OCI-LY3 (cell line): Measurements from ENCODE around the gene EFCAB10.
A peak's percentile ranks its signal among the peaks of the same experiment; 100 is the strongest.

ENCODE experiments used
- H2AFZ ChIP-seq: fragments of 200-600, 300-600 bp; shearing (Covaris generic); 2 replicates; pipeline ENCODE4 v1.6.0; 2014; ENCODE audit warnings: antibody characterized with exemption, low read depth, low read length
- H3K27ac ChIP-seq: fragments of 200-600, 300-600 bp; sonication (generic); 2 replicates; pipeline ENCODE4 v1.5.1; 2014; ENCODE audit warnings: mild to moderate bottlenecking, low read length, moderate library complexity, mixed read lengths
- H3K27me3 ChIP-seq: fragments of 200-600, 300-600 bp; sonication (generic); 2 replicates; pipeline ENCODE4 v1.6.1; 2014; ENCODE audit warnings: low read depth, low read length, mixed read lengths
- H3K36me3 ChIP-seq: fragments of 200-600, 300-600 bp; sonication (generic); replicated peaks from 2 replicates; pipeline ENCODE3; 2014; ENCODE audit warnings: low read depth, low read length, mixed read lengths
- H3K4me1 ChIP-seq: fragments of 300-600, 200-600 bp; sonication (generic); 2 replicates; pipeline ENCODE4 v1.6.1; 2014; ENCODE audit warnings: low read length, mixed read lengths
- H3K4me2 ChIP-seq: fragments of 200-600, 300-600 bp; sonication (generic); 2 replicates; pipeline ENCODE4 v1.6.1; 2014; ENCODE audit warnings: low read length, mixed read lengths
- H3K4me3 ChIP-seq: fragments of 300-600, 200-600 bp; sonication (generic); 2 replicates; pipeline ENCODE4 v1.5.1; 2014; ENCODE audit warnings: antibody characterized with exemption, mild to moderate bottlenecking, low read length, moderate library complexity
- H3K79me2 ChIP-seq: fragments of 300-600, 200-600 bp; shearing (Covaris generic); 2 replicates; pipeline ENCODE4 v1.6.1; 2014; ENCODE audit warnings: mild to moderate bottlenecking, low read length, mixed read lengths
- H3K9ac ChIP-seq: fragments of 300-600, 200-600 bp; shearing (Covaris generic); 2 replicates; pipeline ENCODE4 v1.6.0; 2014; ENCODE audit warnings: mild to moderate bottlenecking, low read length, moderate library complexity
- H3K9me3 ChIP-seq: fragments of 200-600, 300-600 bp; shearing (Covaris generic); 2 replicates; pipeline ENCODE4 v1.6.1; 2014; ENCODE audit warnings: low read length, mixed read lengths; ENCODE audit not compliant: insufficient read depth
- H4K20me1 ChIP-seq: fragments of 200-600, 300-600 bp; sonication (generic); 2 replicates; pipeline ENCODE4 v1.6.1; 2016; ENCODE audit warnings: low read length, mixed read lengths; ENCODE audit not compliant: insufficient read depth
- CTCF ChIP-seq: fragments of 200-600, 300-600 bp; sonication (generic); IDR thresholded peaks from 2 replicates; pipeline ENCODE4 v1.5.1; 2014; ENCODE audit warnings: antibody characterized with exemption, low read length, low read depth
- EZH2phosphoT487 ChIP-seq: fragments of 200-600 bp; shearing (Covaris generic); IDR thresholded peaks from 2 replicates; pipeline ENCODE4 v1.6.1; 2018; ENCODE audit warnings: antibody characterized with exemption, mixed run types, low read depth

Gene EFCAB10

GRCh38 chr7:105583061-105583460 lies 1.8 kb upstream of the EFCAB10 start:
- H3K36me3 ChIP-seq, result no peaks in the 10 kb centered on the region
- H3K27ac ChIP-seq, result no peak overlapping the region
- no peaks in the 10 kb centered on the region for H3K27me3 ChIP-seq
- no peak overlapping the region for H3K9ac ChIP-seq
- H3K9me3 ChIP-seq, result no peaks in the 10 kb centered on the region
- H4K20me1 ChIP-seq, result no peaks in the 10 kb centered on the region
- H2AFZ ChIP-seq, result no peak overlapping the region
- H3K4me3 ChIP-seq, result no peak overlapping the region
- H3K4me2 ChIP-seq, result no peak overlapping the region
- H3K79me2 ChIP-seq, result no peaks in the 10 kb centered on the region
- no peak for TF ChIP-seq EZH2phosphoT487
- no peak for TF ChIP-seq CTCF
- peaks cover 4% of the 10 kb centered on the region; the same call in 1 of the 2 replicates for H3K4me1 ChIP-seq

- H3K9ac ChIP-seq, result no peak overlapping the region
- no peaks in the 10 kb centered on the region for H3K36me3 ChIP-seq
- peak overlapping the region; percentile 88 for H3K4me2 ChIP-seq
- H4K20me1 ChIP-seq, result no peaks in the 10 kb centered on the region
- peak overlapping the region; percentile 90 for H3K4me3 ChIP-seq
- no peaks in the 10 kb centered on the region for H3K9me3 ChIP-seq
- no peak overlapping the region for H3K27ac ChIP-seq
- no peaks in the 10 kb centered on the region for H3K27me3 ChIP-seq
- H2AFZ ChIP-seq, result no peak overlapping the region
- peaks cover 4% of the 10 kb centered on the region; the same call in 1 of the 2 replicates for H3K4me1 ChIP-seq
- H3K79me2 ChIP-seq, result no peaks in the 10 kb centered on the region
- TF ChIP-seq EZH2phosphoT487 (no peak), CTCF (peak; percentile 29)
These were observed 1.1 kb downstream of the EFCAB10 start for GRCh38 chr7:105580022-105580740.

GRCh38 chr7:105578496-105578895 lies 2.8 kb downstream of the EFCAB10 start:
- no peaks in the 10 kb centered on the region for H3K79me2 ChIP-seq
- H3K9ac ChIP-seq, result no peak overlapping the region
- peaks cover 4% of the 10 kb centered on the region; the same call in 1 of the 2 replicates for H3K4me1 ChIP-seq
- TF ChIP-seq EZH2phosphoT487, result no peak
- TF ChIP-seq CTCF, result no peak
- H3K9me3 ChIP-seq, result no peaks in the 10 kb centered on the region
- no peak overlapping the region for H3K27ac ChIP-seq
- no peaks in the 10 kb centered on the region for H3K27me3 ChIP-seq
- no peak overlapping the region for H2AFZ ChIP-seq
- H3K4me2 ChIP-seq, result no peak overlapping the region
- H3K4me3 ChIP-seq, result no peak overlapping the region
- no peaks in the 10 kb centered on the region for H4K20me1 ChIP-seq
- no peaks in the 10 kb centered on the region for H3K36me3 ChIP-seq

GRCh38 chr7:105577251-105577650 lies 4.0 kb downstream of the EFCAB10 start:
- no peak overlapping the region for H3K27ac ChIP-seq
- H3K9me3 ChIP-seq, result no peaks in the 10 kb centered on the region
- H3K4me2 ChIP-seq, result no peak overlapping the region
- peaks cover 4% of the 10 kb centered on the region; the same call in 1 of the 2 replicates for H3K4me1 ChIP-seq
- H3K36me3 ChIP-seq, result peaks cover 3% of the 10 kb centered on the region
- no peak overlapping the region for H3K4me3 ChIP-seq
- TF ChIP-seq CTCF, result no peak
- TF ChIP-seq EZH2phosphoT487, result no peak
- no peak overlapping the region for H2AFZ ChIP-seq
- H4K20me1 ChIP-seq, result no peaks in the 10 kb centered on the region
- no peaks in the 10 kb centered on the region for H3K27me3 ChIP-seq
- no peaks in the 10 kb centered on the region for H3K79me2 ChIP-seq
- H3K9ac ChIP-seq, result no peak overlapping the region
